ENCODE measurements around the gene SMAD1.

The SMAD1 gene

GRCh38 chr4:145498430-145498829, 16.8 kb downstream of the SMAD1 start:
- no peak for DNase-seq
- no peak overlapping the region for H3K4me3 Mint-ChIP-seq
- no peak overlapping the region for H3K27ac Mint-ChIP-seq
- no peak for ATAC-seq
- no peaks in the 10 kb centered on the region for H3K9me3 Mint-ChIP-seq
- H3K27me3 Mint-ChIP-seq, result peaks cover 8% of the 10 kb centered on the region
- H3K4me1 Mint-ChIP-seq, result no peaks in the 10 kb centered on the region

GRCh38 chr4:145501051-145501660, 19.5 kb downstream of the SMAD1 start:
- H3K27me3 Mint-ChIP-seq, result no peaks in the 10 kb centered on the region
- no peak for ATAC-seq
- H3K4me1 Mint-ChIP-seq, result no peaks in the 10 kb centered on the region
- no peak for DNase-seq
- no peaks in the 10 kb centered on the region for H3K9me3 Mint-ChIP-seq
- H3K4me3 Mint-ChIP-seq, result no peak overlapping the region
- H3K27ac Mint-ChIP-seq, result no peak overlapping the region

- Mint-ChIP-seq H3K27ac (no peak overlapping the region), H3K4me3 (no peak overlapping the region), H3K9me3 (no peaks in the 10 kb centered on the region), H3K4me1 (no peaks in the 10 kb centered on the region), H3K27me3 (no peaks in the 10 kb centered on the region)
- ATAC-seq (no peak), DNase-seq (no peak)
Observed at GRCh38 chr4:145502809-145503208, 21.2 kb downstream of the SMAD1 start.

- Mint-ChIP-seq H3K4me3 (no peak overlapping the region), H3K27ac (no peak overlapping the region), H3K4me1 (no peaks in the 10 kb centered on the region), H3K27me3 (no peaks in the 10 kb centered on the region), H3K9me3 (no peaks in the 10 kb centered on the region)
- DNase-seq (no peak), ATAC-seq (no peak)
Observed at GRCh38 chr4:145503486-145504072, 21.9 kb downstream of the SMAD1 start.

GRCh38 chr4:145505995-145506394, 24.3 kb downstream of the SMAD1 start:
- H3K27ac Mint-ChIP-seq, result no peak overlapping the region
- DNase-seq (no peak), ATAC-seq (no peak)
- no peak overlapping the region for H3K4me3 Mint-ChIP-seq
- no peaks in the 10 kb centered on the region for H3K4me1 Mint-ChIP-seq
- peaks cover 0 to 2% of the 10 kb centered on the region in 2 donors for H3K9me3 Mint-ChIP-seq
- no peaks in the 10 kb centered on the region for H3K27me3 Mint-ChIP-seq

- no peaks in the 10 kb centered on the region for H3K27me3 Mint-ChIP-seq
- ATAC-seq (no peak), DNase-seq (no peak)
- no peaks in the 10 kb centered on the region for H3K4me1 Mint-ChIP-seq
- H3K27ac Mint-ChIP-seq, result no peak overlapping the region
- peaks cover 12 to 18% of the 10 kb centered on the region in 2 donors for H3K9me3 Mint-ChIP-seq
- no peak overlapping the region for H3K4me3 Mint-ChIP-seq
Observed at GRCh38 chr4:145507636-145508035, 26.0 kb downstream of the SMAD1 start.

GRCh38 chr4:145511913-145512522, 30.4 kb downstream of the SMAD1 start:
- Mint-ChIP-seq H3K27me3 (no peaks in the 10 kb centered on the region), H3K9me3 (peaks cover 19 to 24% of the 10 kb centered on the region in 2 donors), H3K4me1 (no peaks in the 10 kb centered on the region), H3K4me3 (no peak overlapping the region), H3K27ac (peak overlapping the region in 1 of 2 donors; percentile 35)
- DNase-seq (no peak), ATAC-seq (no peak)

- ATAC-seq, result no peak
- Mint-ChIP-seq H3K27me3 (no peaks in the 10 kb centered on the region), H3K4me1 (no peaks in the 10 kb centered on the region), H3K27ac (no peak overlapping the region), H3K4me3 (no peak overlapping the region), H3K9me3 (peaks cover 19 to 24% of the 10 kb centered on the region in 2 donors)
- DNase-seq, result no peak
Observed at GRCh38 chr4:145513020-145513621, 31.5 kb downstream of the SMAD1 start.

- ATAC-seq (no peak), DNase-seq (no peak)
- H3K27ac Mint-ChIP-seq, result no peak overlapping the region
- H3K9me3 Mint-ChIP-seq, result no peaks in the 10 kb centered on the region
- H3K27me3 Mint-ChIP-seq, result peaks cover 9% of the 10 kb centered on the region
- no peak overlapping the region for H3K4me3 Mint-ChIP-seq
- H3K4me1 Mint-ChIP-seq, result no peaks in the 10 kb centered on the region
Observed at GRCh38 chr4:145520172-145520571, 38.5 kb downstream of the SMAD1 start.

- no peaks in the 10 kb centered on the region for H3K9me3 Mint-ChIP-seq
Observed at GRCh38 chr4:145521282-145521681, 39.6 kb downstream of the SMAD1 start.

GRCh38 chr4:145523117-145523516, 41.5 kb downstream of the SMAD1 start:
- H3K9me3 Mint-ChIP-seq, result no peaks in the 10 kb centered on the region
- H3K27me3 Mint-ChIP-seq, result peaks cover 9% of the 10 kb centered on the region
- no peak overlapping the region for H3K4me3 Mint-ChIP-seq
- no peak overlapping the region for H3K27ac Mint-ChIP-seq
- DNase-seq (no peak), ATAC-seq (no peak)
- H3K4me1 Mint-ChIP-seq, result no peaks in the 10 kb centered on the region

More at GRCh38 chr4:145521282-145521681, 39.6 kb downstream of the SMAD1 start:
- H3K27ac Mint-ChIP-seq, result no peak overlapping the region
- no peak for ATAC-seq
- peaks cover 9% of the 10 kb centered on the region for H3K27me3 Mint-ChIP-seq
- no peak for DNase-seq
- H3K4me3 Mint-ChIP-seq, result no peak overlapping the region
- H3K4me1 Mint-ChIP-seq, result no peaks in the 10 kb centered on the region

GRCh38 chr4:145524552-145524951, 42.9 kb downstream of the SMAD1 start:
- Mint-ChIP-seq H3K4me1 (no peaks in the 10 kb centered on the region), H3K27me3 (peaks cover 9% of the 10 kb centered on the region), H3K4me3 (no peak overlapping the region), H3K9me3 (no peaks in the 10 kb centered on the region), H3K27ac (no peak overlapping the region)
- DNase-seq, result no peak
- no peak for ATAC-seq

- peaks cover 9% of the 10 kb centered on the region for H3K27me3 Mint-ChIP-seq
- no peaks in the 10 kb centered on the region for H3K4me1 Mint-ChIP-seq
- ATAC-seq (no peak), DNase-seq (no peak)
- H3K4me3 Mint-ChIP-seq, result no peak overlapping the region
- no peaks in the 10 kb centered on the region for H3K9me3 Mint-ChIP-seq
- no peak overlapping the region for H3K27ac Mint-ChIP-seq
Observed at GRCh38 chr4:145525291-145525740, 43.7 kb downstream of the SMAD1 start.

- H3K27me3 Mint-ChIP-seq, result peaks cover 9% of the 10 kb centered on the region
- no peaks in the 10 kb centered on the region for H3K4me1 Mint-ChIP-seq
- no peak overlapping the region for H3K27ac Mint-ChIP-seq
- DNase-seq, result no peak
- no peak overlapping the region for H3K4me3 Mint-ChIP-seq
- ATAC-seq, result no peak
- no peaks in the 10 kb centered on the region for H3K9me3 Mint-ChIP-seq
Observed at GRCh38 chr4:145527773-145528172, 46.1 kb downstream of the SMAD1 start.

GRCh38 chr4:145528601-145529000, 46.9 kb downstream of the SMAD1 start:
- DNase-seq, result no peak
- Mint-ChIP-seq H3K4me3 (no peak overlapping the region), H3K27ac (no peak overlapping the region), H3K27me3 (peaks cover 4% of the 10 kb centered on the region), H3K4me1 (no peaks in the 10 kb centered on the region), H3K9me3 (no peaks in the 10 kb centered on the region)
- no peak for ATAC-seq

- no peak for ATAC-seq
- Mint-ChIP-seq H3K4me1 (no peaks in the 10 kb centered on the region), H3K9me3 (no peaks in the 10 kb centered on the region), H3K27ac (no peak overlapping the region), H3K27me3 (peaks cover 1% of the 10 kb centered on the region), H3K4me3 (no peak overlapping the region)
- no peak for DNase-seq
Observed at GRCh38 chr4:145530189-145530588, 48.5 kb downstream of the SMAD1 start.
